K562 (cell line): Measurements from ENCODE around the gene ZDHHC8. TPM values are rescaled to one million over a fixed set of nuclear protein-coding genes. Genes with fewer than 3 reads are reported as not detected.

Experiments used
- ATF2 ChIP-seq: sonication (generic); formaldehyde crosslinking; IDR thresholded peaks from 2 replicates; pipeline ENCODE4 v1.8.1; 2022; ENCODE audit warnings: missing genetic modification reagents
- CBFB ChIP-seq: sonication (generic); formaldehyde crosslinking; IDR thresholded peaks from 2 replicates; pipeline ENCODE4 v1.4.0; 2020; ENCODE audit warnings: mild to moderate bottlenecking, missing genetic modification reagents
- CTCF ChIP-seq, 3 experiments: IDR thresholded peaks in 2 of 3; conservative IDR thresholded peaks in 1 of 3; 2 replicates each; pipeline ENCODE4 v1.5.1; 2011 to 2012; ENCODE audit warnings: low read length in 3 of 3, mild to moderate bottlenecking in 3 of 3, control low read depth in 2 of 3, improper control_type of control experiment in 1 of 3, inconsistent platforms in 1 of 3, low read depth in 1 of 3, mixed read lengths in 1 of 3, moderate library complexity in 1 of 3; ENCODE audit not compliant: insufficient read depth in 2 of 3
- E2F5 ChIP-seq: sonication (generic); formaldehyde crosslinking; IDR thresholded peaks from 2 replicates; pipeline ENCODE4 v1.8.0; 2022; ENCODE audit warnings: mild to moderate bottlenecking, missing genetic modification reagents
- IRF2 ChIP-seq: sonication (generic); formaldehyde crosslinking; IDR thresholded peaks from 2 replicates; pipeline ENCODE4 v1.8.1; 2022; ENCODE audit warnings: mild to moderate bottlenecking, missing genetic modification reagents
- KDM5B ChIP-seq: fragments of 200-600 bp; sonication (generic); IDR thresholded peaks from 2 replicates; pipeline ENCODE4 v1.6.1; 2012; ENCODE audit warnings: low read depth, mild to moderate bottlenecking, moderate library complexity, low read length, control low read depth, inconsistent platforms; ENCODE audit not compliant: insufficient replicate concordance
- KLF1 ChIP-seq: fragments of 450-650 bp; IDR thresholded peaks from 2 replicates; pipeline ENCODE4 v1.6.1; 2016; ENCODE audit warnings: missing genetic modification characterization, missing compliant biosample characterization
- NR3C1 ChIP-seq: sonication (generic); formaldehyde crosslinking; IDR thresholded peaks from 2 replicates; pipeline ENCODE4 v1.8.1; 2022; ENCODE audit warnings: missing genetic modification reagents
- SMC3 ChIP-seq: conservative IDR thresholded peaks from 2 replicates; pipeline ENCODE4 v1.6.1; 2011; ENCODE audit warnings: low read depth, low read length, improper control_type of control experiment; ENCODE audit not compliant: insufficient read depth
- SUPT5H ChIP-seq: fragments of 450-650 bp; IDR thresholded peaks from 2 replicates; pipeline ENCODE4 v1.6.1; 2016
- ZBTB40 ChIP-seq, 2 experiments: fragments of 450-650 bp in 1 of 2; sonication (generic) in 1 of 2; formaldehyde crosslinking in 1 of 2; IDR thresholded peaks; 2 replicates each; pipeline versions ENCODE4 v1.7.1 to v1.9.0; 2016 to 2022; ENCODE audit warnings: inconsistent platforms in 1 of 2, mild to moderate bottlenecking in 1 of 2, missing genetic modification reagents in 1 of 2
- ZNF282 ChIP-seq: sonication (generic); formaldehyde crosslinking; IDR thresholded peaks from 2 replicates; pipeline ENCODE4 v1.8.1; 2023; ENCODE audit warnings: missing genetic modification reagents
- ZNF444 ChIP-seq: fragments of 250-450 bp; sonication (Bioruptor Pico); IDR thresholded peaks from 2 replicates; pipeline ENCODE4 v1.4.0; 2020; ENCODE audit warnings: mild to moderate bottlenecking, moderate library complexity
- ZNF75A ChIP-seq: fragments of 450-650 bp; formaldehyde crosslinking; IDR thresholded peaks from 2 replicates; pipeline ENCODE4 v1.4.0; 2020; ENCODE audit warnings: mild to moderate bottlenecking
- polyA plus RNA-seq, 8 experiments: library from polyadenylated mRNA; depleted of rRNA in 4 of 8; stranded (reverse) in 5 of 8; unstranded in 3 of 8; fragments of >200 nt; fragmentation: Nextera tagmentation in 2 of 8; fragmentation: Illumina TruSeq in 1 of 8; extraction: Ambion mirVana in 2 of 8; extraction: Trizol in 1 of 8; gene quantifications; 2 replicates each; pipeline versions ENCODE4 v1.2.1 to v1.2.3, GENCODE V29; 2011 to 2014; ENCODE audit warnings: inconsistent platforms in 1 of 8, missing spikeins in 1 of 8
- total RNA-seq, 7 experiments: library from RNA; depleted of rRNA in 6 of 7; stranded (reverse); fragments of >200 nt in 6 of 7; fragmentation: Illumina TruSeq in 2 of 7; extraction: Trizol in 2 of 7; gene quantifications; 2 replicates each; pipeline versions ENCODE4 v1.2.1 to v1.2.3, GENCODE V29; 2011 to 2021; ENCODE audit warnings: low replicate concordance in 1 of 7

The ZDHHC8 gene
- total and polyA plus RNA-seq, 9 of the 15 experiments (the other 6 are each of a cell fraction or from before 2014, with no cell fraction given): 0.04 to 109 (median 16.4) TPM

- TF ChIP-seq ZBTB40 (IDR thresholded peaks at IDR 0.05) (no peak), ZBTB40 (CRISPR knock-in tag; IDR thresholded peaks at IDR 0.05) (peak; percentile 61), SMC3 (0 out of 2 replicates have a peak, but pooled peaks have one; percentile 16), SUPT5H (0 out of 2 replicates have a peak, but pooled peaks have one; percentile 24), ZNF444 (CRISPR knock-in tag) (no peak), ZNF75A (no peak), CTCF (IDR thresholded peaks at IDR 0.05 in 2 of 3, conservative IDR thresholded peaks at IDR 0.05 in 1 of 3; ENCODE audit: insufficient read depth in 2 of 3, low read depth in 1 of 3, low read length in 3 of 3) (peak; percentile 42 to 56 (median 54); a peak in 5 of 6 replicates), ZNF282 (CRISPR knock-in tag) (0 out of 2 replicates have a peak, but pooled peaks have one; percentile 76), E2F5 (CRISPR knock-in tag) (0 out of 2 replicates have a peak, but pooled peaks have one; percentile 27), KDM5B (peak; percentile 56), ATF2 (CRISPR knock-in tag) (0 out of 2 replicates have a peak, but pooled peaks have one; percentile 36), NR3C1 (CRISPR knock-in tag) (peak; percentile 76; the same call in 1 of the 2 replicates), KLF1 (tag) (0 out of 2 replicates have a peak, but pooled peaks have one; percentile 39), IRF2 (peak; percentile 86), CBFB (CRISPR knock-in tag) (peak; percentile 80; the same call in 1 of the 2 replicates)
Observed at GRCh38 chr22:20102203-20102780, 29.3 kb upstream of the ZDHHC8 start (continued).
